ENCODE data around the gene NOTCH1.

DNA sequence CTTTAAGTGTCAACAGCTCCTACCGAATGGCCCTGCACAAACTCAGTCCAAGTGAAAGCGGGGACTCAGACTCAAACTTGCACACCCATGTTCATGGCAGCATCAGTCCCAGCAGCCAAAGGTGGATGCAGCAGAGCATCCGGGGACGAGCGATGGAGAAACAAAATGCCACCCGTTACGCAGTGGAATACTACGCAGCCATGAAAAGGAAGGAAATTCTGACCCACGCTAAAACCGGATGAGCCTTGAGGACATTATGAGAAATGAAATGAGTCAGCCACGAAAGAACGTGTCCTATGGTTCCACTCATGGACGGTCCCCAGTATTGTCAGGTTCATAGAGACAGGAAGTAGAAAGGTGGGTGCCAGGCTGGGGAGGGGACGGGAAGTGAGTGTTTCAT, 48.6 kb upstream of the NOTCH1 start:
- TF ChIP-seq, protein P1, sequence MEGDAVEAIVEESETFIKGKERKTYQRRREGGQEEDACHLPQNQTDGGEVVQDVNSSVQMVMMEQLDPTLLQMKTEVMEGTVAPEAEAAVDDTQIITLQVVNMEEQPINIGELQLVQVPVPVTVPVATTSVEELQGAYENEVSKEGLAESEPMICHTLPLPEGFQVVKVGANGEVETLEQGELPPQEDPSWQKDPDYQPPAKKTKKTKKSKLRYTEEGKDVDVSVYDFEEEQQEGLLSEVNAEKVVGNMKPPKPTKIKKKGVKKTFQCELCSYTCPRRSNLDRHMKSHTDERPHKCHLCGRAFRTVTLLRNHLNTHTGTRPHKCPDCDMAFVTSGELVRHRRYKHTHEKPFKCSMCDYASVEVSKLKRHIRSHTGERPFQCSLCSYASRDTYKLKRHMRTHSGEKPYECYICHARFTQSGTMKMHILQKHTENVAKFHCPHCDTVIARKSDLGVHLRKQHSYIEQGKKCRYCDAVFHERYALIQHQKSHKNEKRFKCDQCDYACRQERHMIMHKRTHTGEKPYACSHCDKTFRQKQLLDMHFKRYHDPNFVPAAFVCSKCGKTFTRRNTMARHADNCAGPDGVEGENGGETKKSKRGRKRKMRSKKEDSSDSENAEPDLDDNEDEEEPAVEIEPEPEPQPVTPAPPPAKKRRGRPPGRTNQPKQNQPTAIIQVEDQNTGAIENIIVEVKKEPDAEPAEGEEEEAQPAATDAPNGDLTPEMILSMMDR (IDR thresholded peaks at IDR 0.05; ENCODE audit: insufficient read depth, low read depth, low read length) = no peak
- no peak for TF ChIP-seq EZH2 (IDR thresholded peaks at IDR 0.05; ENCODE audit: insufficient read depth, low read length)
